ENCODE results near the gene CATSPERZ.

CATSPERZ gene

GRCh38 chr11:64285885-64286800, 14.0 kb upstream of the CATSPERZ start:
- no peak for DNase-seq

- no peak for DNase-seq
Measured at GRCh38 chr11:64286801-64287159, 13.4 kb upstream of the CATSPERZ start.

DNA sequence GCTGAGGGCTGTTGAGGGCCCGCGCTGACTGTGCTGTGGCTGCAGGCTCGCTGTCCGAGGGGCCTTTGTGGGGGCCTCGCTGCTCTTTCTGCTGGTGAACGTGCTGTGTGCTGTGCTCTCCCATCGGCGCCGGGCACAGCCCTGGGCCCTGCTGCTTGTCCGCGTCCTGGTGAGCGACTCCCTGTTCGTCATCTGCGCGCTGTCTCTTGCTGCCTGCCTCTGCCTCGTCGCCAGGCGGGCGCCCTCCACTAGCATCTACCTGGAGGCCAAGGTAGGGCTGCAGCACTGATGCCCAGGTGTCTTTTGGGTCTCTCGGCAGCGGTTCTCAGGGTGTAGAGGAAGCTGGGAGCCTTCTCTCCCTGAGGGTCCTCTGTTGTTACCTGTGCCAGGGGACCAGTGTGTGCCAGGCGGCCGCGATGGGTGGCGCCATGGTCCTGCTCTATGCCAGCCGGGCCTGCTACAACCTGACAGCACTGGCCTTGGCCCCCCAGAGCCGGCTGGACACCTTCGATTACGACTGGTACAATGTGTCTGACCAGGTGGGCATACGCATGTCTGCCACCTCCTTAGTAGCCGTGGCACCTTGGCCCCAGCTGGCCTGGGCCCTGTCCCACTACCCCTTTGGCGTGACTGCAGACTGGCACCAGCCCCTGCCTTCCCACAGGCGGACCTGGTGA, 12.3 kb upstream of the CATSPERZ start:
- no peak for DNase-seq

DNA sequence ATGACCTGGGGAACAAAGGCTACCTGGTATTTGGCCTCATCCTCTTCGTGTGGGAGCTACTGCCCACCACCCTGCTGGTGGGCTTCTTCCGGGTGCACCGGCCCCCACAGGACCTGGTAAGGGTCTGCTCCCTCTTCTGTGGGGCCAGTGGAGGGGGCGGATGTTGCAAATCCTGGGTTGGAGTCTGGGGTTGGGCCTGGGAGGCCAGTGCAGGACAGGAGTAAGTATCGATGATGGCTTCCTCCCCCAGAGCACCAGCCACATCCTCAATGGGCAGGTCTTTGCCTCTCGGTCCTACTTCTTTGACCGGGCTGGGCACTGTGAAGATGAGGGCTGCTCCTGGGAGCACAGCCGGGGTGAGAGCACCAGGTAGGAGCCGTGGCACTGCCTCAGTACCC, 11.8 kb upstream of the CATSPERZ start:
- no peak for DNase-seq

GRCh38 chr11:64289002-64289564, 11.1 kb upstream of the CATSPERZ start:
- DNase-seq: no peak

DNA sequence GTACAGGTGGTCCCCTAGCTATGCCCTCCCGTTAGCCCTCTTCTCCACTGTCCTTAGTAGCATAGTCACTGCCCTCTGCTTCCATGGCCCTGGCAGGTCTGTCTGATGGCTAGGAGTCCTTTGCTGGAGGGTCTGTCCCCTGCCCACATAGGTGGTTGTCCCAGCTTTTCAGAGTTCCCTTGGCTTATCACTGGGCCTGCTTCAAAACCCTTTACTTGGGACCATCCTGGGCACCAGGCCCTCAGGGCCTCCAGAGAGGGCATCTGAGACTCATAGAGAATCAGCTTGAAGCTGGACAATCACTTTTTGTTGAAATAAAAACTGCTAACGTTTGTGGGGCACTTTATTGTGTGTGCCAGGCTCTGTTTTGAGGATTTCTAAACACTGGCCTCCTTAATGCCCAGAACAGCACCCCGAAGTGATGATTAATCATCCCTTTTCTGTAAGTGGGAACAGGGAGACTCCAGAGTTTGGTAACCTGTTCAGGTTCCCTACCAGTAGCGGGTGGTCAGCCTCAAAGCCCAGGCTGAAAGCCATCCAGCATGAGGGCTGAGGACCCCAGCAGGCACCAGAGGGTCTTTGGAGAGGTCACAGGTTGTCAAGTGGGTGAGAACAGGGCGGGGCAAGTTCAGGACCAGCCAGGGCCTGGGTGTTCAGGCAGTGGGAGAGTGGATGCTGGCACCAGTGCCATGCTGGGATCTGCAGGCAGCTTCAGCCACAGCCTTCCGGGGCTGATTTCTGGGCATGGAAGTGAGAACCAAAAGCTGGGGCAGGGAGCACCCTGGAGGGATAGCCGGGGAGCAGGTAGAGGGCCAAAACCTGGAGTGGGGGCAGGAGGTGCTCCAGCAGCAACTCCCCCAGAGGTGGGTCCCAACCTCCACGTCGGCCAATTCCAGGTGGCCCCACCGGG, 9.6 kb upstream of the CATSPERZ start:
- no peak for DNase-seq

- no peak for DNase-seq
Measured at GRCh38 chr11:64291262-64291751, 8.9 kb upstream of the CATSPERZ start, which contains the start of gene KCNK4. Gene KCNK4, plus strand, starts transcription at chr11:64291302. Its CDS starts 1,717 bp downstream, at chr11:64293019.

DNA sequence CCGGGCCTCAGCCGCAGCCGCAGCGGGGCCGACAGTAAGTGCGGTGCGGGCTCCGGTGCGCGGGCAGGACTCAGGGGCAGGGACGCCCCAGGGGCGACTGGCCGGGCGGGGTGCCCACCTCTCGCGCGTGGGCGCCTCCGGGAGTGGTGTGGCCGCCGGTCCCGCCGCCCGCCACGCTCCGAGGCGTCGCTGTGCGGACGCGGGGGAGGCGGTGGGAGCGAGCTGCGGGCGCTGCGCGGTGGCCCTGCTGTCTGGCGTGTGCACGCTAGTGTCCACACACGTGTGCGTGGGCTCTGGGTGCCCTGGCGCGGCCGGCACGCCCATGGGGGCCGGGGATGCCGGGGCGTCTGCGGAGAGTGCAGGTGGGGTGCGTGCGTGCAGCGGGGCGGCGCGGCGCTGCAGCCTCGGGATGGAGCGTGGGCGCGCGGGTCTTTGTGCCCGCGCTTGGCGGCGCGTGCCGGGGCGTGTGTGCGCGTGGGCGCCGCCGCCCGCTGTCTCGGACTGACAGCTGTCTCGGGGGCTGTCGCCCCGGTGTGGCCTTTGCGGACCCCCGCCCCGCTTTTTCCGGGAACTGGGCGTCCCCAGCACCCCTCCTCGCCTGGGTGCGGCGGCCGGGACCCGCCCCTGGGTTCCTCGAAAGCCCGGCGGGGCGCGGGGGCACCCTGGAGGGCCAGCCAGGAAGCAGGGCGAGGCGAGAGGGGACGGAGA, 8.3 kb upstream of the CATSPERZ start:
- no peak for DNase-seq

- DNase-seq: no peak
Measured at GRCh38 chr11:64292460-64293254, 7.5 kb upstream of the CATSPERZ start.

DNA sequence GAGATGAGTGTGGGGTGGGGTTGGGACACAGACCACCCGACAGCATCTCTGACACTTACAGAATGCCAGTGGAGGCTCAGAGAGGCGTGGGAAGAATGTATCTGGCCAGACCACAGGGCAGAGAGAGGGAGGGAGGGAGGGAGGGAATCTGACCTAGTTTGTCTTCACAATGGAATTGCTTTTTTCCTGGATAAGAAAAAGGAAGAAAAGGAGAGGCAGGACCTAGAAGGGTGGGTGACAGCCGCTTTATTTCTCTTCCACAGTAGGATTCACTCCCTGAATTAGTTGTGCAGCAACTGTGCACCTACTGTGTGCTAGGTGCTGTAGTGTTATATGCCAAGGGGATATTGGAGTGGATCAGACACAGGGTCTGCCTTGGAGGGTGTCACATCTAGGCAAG, 5.4 kb upstream of the CATSPERZ start:
- DNase-seq: no peak

GRCh38 chr11:64295760-64296159, 4.4 kb upstream of the CATSPERZ start:
- no peak for DNase-seq

GRCh38 chr11:64296236-64296635, 3.9 kb upstream of the CATSPERZ start:
- DNase-seq: no peak

- no peak for DNase-seq
Measured at GRCh38 chr11:64296830-64297698, 3.1 kb upstream of the CATSPERZ start.

GRCh38 chr11:64297699-64298358, 2.3 kb upstream of the CATSPERZ start:
- DNase-seq: no peak

DNA sequence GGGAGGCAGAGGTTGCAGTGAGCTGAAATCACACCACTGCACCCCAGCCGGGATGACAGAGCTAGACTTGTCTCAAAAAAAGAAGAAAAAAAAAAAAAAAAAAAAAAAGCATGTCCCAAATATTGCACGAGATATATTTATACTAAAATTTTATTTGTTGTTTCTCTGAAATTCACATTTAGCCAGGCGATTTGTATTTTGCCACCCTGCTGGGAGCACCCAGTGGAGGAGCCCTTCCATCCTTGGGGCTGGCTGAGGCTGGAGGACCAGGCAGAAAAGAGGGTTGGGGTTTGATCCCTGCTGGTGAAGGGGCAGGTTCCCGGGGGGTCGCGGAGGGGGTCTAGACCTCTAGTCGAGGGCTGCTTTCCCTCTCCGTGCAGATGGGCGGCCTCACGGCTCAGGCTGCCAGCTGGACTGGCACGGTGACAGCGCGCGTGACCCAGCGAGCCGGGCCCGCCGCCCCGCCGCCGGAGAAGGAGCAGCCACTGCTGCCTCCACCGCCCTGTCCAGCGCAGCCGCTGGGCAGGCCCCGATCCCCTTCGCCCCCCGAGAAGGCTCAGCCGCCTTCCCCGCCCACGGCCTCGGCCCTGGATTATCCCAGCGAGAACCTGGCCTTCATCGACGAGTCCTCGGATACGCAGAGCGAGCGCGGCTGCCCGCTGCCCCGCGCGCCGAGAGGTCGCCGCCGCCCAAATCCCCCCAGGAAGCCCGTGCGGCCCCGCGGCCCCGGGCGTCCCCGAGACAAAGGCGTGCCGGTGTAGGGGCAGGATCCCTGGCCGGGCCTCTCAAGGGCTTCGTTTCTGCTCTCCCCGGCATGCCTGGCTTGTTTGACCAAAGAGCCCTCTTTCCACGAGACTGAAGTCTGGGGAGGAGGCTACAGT, 952 bp upstream of the CATSPERZ start:
- DNase-seq: no peak

GRCh38 chr11:64303109-64304031, 3.2 kb downstream of the CATSPERZ start:
- no peak for DNase-seq

DNA sequence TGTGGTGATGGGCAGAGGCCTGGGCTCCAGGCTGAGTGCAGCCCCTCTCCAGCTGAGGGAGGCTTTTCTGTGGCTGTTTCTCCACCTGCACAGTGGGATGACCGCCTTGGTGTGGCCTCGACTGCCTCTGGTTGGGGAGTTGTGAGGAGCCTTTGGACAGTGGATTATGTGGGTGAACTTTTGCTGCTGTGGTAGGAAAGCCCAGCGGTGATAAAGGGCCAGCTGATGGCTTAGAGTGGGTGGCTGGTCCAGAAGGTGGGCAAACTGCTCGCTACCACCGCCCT, 3.8 kb downstream of the CATSPERZ start:
- DNase-seq: no peak
